Hippocampal formation (tissue), 2 donors: Measurements from ENCODE around the gene RUNX2.

ENCODE experiments used
- DNase-seq, 2 donors: peaks; one replicate each; lab custom pipeline; 2025; lab: John Stamatoyannopoulos, UW

RUNX2 gene

GRCh38 chr6:45415315-45415714 is 87.2 kb downstream of the RUNX2 start:
- DNase-seq, result no peak

DNA sequence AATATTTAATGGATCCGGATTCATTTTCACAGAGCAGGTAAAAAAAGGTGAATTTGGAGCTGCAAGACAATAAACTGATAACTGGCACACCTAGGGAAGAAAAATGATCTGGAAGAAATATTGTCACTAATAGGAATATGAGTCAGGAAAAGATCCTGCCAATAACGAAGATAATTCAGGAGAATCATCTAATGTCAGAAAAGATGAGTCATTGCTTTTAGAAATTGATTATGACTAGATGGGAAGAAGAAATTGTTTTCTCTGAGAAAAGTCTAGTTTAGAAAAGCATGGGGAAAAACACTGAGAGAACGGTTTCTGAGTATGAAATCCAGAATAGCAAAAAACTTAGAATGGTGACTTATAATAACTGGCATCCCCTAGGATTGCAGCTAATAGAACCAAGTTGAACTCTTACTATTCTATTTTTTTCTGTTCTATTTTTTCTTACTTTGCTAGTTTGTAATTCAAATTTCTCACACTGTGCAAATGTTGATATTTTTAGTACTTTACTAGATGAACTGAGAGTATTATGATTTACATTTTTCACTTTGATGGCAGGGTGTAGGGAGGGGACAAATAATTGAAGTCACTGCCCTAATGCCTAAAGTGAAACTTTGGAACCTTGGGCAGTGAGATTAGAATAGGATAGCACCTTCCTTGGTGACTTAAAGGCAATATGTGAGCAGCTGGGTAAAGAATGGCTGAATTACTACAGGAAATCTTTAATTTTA is 87.8 kb downstream of the RUNX2 start:
- no peak for DNase-seq

DNA sequence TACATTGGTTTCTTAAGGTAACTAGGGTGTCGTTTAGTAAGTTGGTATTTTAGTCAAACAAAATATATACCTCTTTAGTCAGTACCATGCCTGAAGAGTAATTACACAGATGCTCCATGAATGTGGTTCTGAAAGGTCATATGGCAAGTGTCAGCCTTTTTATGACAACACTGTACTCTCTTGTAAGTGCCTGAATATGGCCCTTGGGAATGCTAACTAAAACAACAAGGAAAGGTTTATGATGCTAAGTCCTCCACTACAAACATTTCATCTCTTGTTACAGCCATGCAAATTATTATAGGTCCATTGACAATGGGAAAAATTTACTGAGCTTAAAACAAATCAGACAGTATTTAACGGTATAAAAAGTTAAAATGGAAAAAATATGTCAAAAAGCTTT is 88.6 kb downstream of the RUNX2 start:
- DNase-seq, result no peak

DNA sequence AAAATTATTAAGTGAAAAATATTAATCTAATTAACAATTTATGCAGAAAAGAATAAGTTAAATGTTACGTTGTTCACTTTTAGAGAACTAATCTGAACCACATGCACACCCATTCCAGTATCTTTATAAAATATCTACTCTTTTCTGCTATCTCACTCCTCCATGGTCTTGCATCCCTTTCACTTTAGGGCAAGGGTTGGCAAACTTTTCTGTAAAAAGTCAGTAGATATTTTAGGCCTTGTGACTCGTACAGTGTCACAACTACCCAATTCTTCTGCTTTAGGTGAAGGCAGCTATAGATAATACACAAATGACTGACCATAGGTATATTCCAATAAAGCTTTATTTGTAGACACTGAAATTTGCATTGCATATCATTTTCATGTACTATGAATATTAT is 89.3 kb downstream of the RUNX2 start:
- DNase-seq, result no peak

- DNase-seq, result no peak
Measured at GRCh38 chr6:45419571-45420082, 91.5 kb downstream of the RUNX2 start.

DNA sequence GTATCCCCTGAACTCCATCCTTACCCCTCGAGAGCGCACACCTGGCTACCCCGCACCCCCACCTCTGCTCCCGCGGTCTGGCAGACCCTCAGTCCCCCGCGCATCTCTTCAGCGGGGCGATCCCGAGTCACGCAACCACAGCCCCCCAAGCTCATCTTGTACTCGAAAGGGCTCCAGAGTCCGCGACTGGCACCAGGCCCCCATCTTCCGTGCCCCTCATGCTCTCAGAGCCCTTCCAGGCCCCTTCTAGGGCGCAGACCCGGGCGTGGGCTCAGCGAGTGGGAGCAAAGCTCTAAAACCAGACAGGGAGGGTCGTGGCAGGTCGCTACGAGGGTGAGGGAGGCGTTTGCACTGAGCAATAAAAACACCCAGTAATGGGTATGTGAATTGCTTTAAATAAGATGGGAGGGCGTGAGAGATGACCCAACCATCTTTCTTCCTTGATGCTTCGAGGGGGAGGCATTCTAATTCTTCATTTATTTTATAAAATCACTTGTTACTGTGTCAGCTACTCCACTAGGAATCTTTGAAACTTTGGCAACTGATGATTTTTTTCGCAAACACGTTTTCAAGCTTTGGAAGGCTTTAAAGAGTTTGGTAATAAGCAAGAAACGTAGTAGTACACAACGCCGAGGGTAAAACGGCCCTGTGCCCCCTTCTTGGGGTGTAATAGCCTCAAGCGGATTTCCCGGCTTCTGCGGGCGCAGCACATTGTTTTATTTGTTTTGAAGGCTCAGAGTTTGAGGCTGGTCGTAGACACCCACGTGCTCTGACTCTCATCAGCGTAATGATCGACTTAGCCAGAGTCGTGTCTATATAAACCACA is 92.2 kb downstream of the RUNX2 start:
- no peak for DNase-seq

DNA sequence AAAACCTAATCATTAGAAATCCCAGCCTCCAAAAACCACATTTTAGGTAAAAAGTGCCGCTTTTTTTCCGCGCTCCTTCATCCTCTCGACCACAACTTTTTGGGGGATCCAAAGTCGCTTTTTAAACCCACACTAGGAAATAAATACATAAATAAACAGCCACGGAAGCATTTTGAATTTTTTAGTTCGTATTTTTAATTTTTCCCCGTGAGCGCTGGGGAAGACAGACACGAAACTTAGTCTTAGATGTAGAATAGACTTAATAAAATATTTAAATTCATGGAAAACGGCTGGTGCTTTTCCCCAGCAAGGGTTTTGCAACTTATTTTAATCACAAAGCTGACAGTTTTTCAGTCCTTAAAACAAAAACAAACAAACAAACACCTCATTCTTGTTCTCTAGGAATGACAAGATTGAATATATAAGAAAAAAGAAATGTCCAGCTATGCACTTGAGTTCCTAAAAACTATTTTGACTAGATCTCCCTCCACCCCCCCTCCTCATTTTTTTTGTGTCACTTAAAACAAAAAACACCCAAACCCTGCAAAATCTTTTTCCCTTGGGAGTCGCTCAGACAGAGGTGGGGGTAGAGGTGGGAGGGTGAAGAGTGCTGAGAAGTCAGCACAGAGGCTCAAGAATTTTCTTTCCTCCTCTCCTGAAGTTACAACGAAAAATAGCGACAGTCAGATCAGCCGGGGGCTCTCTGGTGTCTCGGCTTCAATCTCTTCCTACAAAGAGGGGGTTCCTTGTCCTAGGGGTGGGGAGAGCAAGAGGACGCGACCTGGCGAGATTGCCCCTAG is 93.0 kb downstream of the RUNX2 start:
- no peak for DNase-seq

GRCh38 chr6:45421709-45422502 is 93.8 kb downstream of the RUNX2 start:
- peak; percentile 67 to 77 for DNase-seq

GRCh38 chr6:45422503-45423110 is 94.5 kb downstream of the RUNX2 start:
- no peak for DNase-seq

GRCh38 chr6:45423111-45423823 is 95.1 kb downstream of the RUNX2 start:
- no peak for DNase-seq

- DNase-seq, result no peak
Measured at GRCh38 chr6:45423824-45424450, 95.8 kb downstream of the RUNX2 start.

DNA sequence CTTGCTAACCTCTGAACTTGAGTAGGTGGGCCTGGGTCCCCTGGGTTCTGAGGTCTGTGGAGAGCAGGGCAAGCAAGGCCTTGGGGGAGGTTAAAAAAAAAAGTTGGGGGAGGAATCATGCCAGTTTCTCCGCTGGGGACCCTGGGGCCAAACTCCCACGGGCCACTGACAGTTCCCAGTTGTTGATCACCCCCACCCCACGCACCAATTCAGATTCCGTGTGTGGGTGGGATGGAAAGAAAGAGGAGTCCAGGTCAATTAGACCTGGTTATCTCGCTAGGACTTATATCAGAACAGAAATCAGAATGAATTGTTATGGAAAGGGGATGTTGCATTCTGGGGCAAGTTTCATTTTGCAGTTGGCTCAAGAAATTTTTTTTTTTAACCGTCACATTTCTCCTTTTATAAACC is 96.3 kb downstream of the RUNX2 start:
- no peak for DNase-seq

DNA sequence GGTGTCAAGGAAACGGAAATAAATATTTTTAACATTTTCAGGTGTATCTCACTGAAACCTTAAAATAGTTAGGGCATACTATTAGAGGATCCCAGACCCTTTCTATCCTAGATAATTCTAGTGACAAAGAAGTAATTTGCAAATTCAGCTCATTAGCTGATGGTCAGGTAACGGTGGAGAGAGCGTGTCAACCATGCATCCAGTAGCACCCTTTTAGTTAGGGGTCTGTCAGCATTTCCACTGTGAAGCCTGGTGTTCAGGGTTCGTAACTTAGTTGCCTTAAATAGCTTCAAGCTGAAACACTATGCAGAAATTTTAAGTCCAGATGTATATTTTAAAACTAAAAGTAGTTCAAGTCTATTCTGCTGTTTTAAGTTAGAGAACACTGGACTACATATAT is 98.1 kb downstream of the RUNX2 start:
- no peak for DNase-seq

GRCh38 chr6:45427726-45428125 is 99.6 kb downstream of the RUNX2 start:
- no peak for DNase-seq

DNA sequence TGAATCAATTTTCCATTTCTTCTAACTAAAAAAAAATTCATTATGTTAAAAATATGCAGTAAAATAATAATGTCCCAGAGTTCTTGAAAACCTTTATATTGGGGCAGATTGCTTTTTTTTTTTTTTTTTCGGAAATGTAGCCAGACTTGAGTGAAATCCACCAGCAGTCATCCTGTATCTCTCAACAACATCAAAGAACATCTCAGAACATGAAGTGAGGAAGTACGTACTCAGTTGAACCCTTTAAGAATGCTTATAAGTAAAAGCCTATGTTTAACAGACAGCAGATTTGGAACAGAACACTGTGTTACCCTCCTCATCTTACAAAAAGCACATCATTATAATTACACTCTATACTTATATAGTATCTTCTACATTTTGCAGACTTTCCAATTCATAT is 100.6 kb downstream of the RUNX2 start:
- no peak for DNase-seq

GRCh38 chr6:45430590-45431202 is 102.6 kb downstream of the RUNX2 start:
- no peak for DNase-seq

DNA sequence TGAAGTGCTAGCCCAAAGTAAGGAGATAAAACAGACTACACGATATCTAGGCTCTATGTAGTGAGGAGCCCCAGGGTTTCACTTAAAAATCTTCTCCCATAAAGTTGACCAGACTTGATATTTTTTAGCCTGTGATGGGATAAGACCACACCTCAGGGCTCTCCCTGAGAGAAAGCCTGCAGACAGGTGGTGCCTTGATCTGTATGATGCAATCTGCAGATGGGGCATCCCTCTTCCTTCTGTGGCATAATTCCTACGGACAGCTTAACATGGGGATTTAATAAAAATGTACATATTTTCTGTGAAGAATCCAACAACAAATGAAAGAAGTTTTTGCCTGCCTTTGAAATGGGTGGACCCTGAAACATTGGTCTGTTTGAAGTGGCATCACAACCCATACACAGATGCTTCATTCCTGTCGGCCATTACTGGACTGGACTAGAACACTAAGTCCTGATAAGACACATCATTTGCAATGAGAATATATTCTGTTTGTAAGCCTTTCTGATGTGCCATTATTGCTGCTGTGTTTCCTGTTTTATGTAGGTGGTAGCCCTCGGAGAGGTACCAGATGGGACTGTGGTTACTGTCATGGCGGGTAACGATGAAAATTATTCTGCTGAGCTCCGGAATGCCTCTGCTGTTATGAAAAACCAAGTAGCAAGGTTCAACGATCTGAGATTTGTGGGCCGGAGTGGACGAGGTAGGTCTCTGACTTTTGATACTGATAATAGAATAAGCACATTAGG is 103.4 kb downstream of the RUNX2 start:
- DNase-seq, result no peak

- no peak for DNase-seq
Measured at GRCh38 chr6:45432977-45433376, 104.8 kb downstream of the RUNX2 start.
